HEK293 (cell line): ENCODE results near the gene GLI1.

Experiments
- CTCF ChIA-PET: fragments of 350-600 bp; formaldehyde crosslinking; extraction: SDS; loops from one replicate; lab custom pipeline; 2021; ENCODE audit warnings: antibody characterized with exemption; lab: Yijun Ruan, JAX
- POLR2A ChIA-PET: fragments of 300-600 bp; formaldehyde crosslinking; extraction: SDS; loops from one replicate; lab custom pipeline; 2020; ENCODE audit warnings: antibody characterized with exemption, inconsistent platforms; lab: Yijun Ruan, JAX
- H3K27ac ChIP-seq: fragments of 200-500 bp; sonication (Bioruptor generic); 2 replicates; pipeline ENCODE4 v1.5.1; 2014; ENCODE audit warnings: low read depth, low read length, control low read depth, inconsistent platforms; ENCODE audit errors: extremely low read depth
- H3K36me3 ChIP-seq, 2 experiments: fragments of 200-500 bp in 1 of 2; sonication (Bioruptor generic) in 1 of 2; 1 replicate in 1 of 2; 2 replicates in 1 of 2; pipeline ENCODE4 v1.5.1; 2014 to 2017; ENCODE audit warnings: inconsistent platforms in 2 of 2, low read length in 2 of 2; ENCODE audit not compliant: control insufficient read depth in 2 of 2, insufficient read depth in 1 of 2
- H3K4me1 ChIP-seq: fragments of 200-500 bp; sonication (Bioruptor generic); 2 replicates; pipeline ENCODE4 v1.5.1; 2014; ENCODE audit warnings: mild to moderate bottlenecking, low read length, inconsistent platforms; ENCODE audit not compliant: control insufficient read depth, insufficient read depth
- H3K4me3 ChIP-seq: 2 replicates; pipeline ENCODE4 v1.5.1; 2011; ENCODE audit warnings: low read depth, mild to moderate bottlenecking, control low read depth, low read length, moderate library complexity
- H3K9me3 ChIP-seq: fragments of 200-500 bp; sonication (Bioruptor generic); 2 replicates; pipeline ENCODE4 v1.5.1; 2014; ENCODE audit warnings: low read depth, low read length, inconsistent platforms; ENCODE audit not compliant: control insufficient read depth, insufficient read depth
- EGR2 ChIP-seq: fragments of 450-650 bp; formaldehyde crosslinking; IDR thresholded peaks from 2 replicates; pipeline ENCODE4 v1.5.1; 2016; ENCODE audit warnings: low read depth, missing biosample characterization, missing genetic modification characterization
- ELK4 ChIP-seq: IDR thresholded peaks from 2 replicates; pipeline ENCODE4 v1.6.1; 2011; ENCODE audit warnings: mild to moderate bottlenecking, low read depth, low read length, borderline replicate concordance
- FEZF1 ChIP-seq: fragments of 450-650 bp; formaldehyde crosslinking; IDR thresholded peaks from 2 replicates; pipeline ENCODE4 v1.5.1; 2016; ENCODE audit warnings: missing biosample characterization, missing genetic modification characterization
- HOXA7 ChIP-seq: sonication (generic); formaldehyde crosslinking; IDR thresholded peaks from 2 replicates; pipeline ENCODE4 v1.8.1; 2022; ENCODE audit warnings: missing genetic modification reagents, borderline replicate concordance
- HOXC10 ChIP-seq: sonication (generic); formaldehyde crosslinking; IDR thresholded peaks from 2 replicates; pipeline ENCODE4 v1.8.1; 2023; ENCODE audit warnings: mild to moderate bottlenecking, missing genetic modification reagents
- KLF7 ChIP-seq: fragments of 450-650 bp; formaldehyde crosslinking; IDR thresholded peaks from 2 replicates; pipeline ENCODE4 v1.5.1; 2016; ENCODE audit warnings: missing biosample characterization, missing genetic modification characterization, borderline replicate concordance
- OVOL3 ChIP-seq: fragments of 450-650 bp; formaldehyde crosslinking; IDR thresholded peaks from 2 replicates; pipeline ENCODE4 v1.5.1; 2016; ENCODE audit warnings: missing biosample characterization, missing genetic modification characterization
- RBAK ChIP-seq: fragments of 450-650 bp; formaldehyde crosslinking; IDR thresholded peaks from 2 replicates; pipeline ENCODE4 v1.5.1; 2016; ENCODE audit warnings: missing biosample characterization, missing genetic modification characterization
- TCF7L2 ChIP-seq: IDR thresholded peaks from 2 replicates; pipeline ENCODE4 v1.6.1; 2011; ENCODE audit warnings: low read depth, mild to moderate bottlenecking, inconsistent platforms, low read length, moderate library complexity, borderline replicate concordance
- ZFP37 ChIP-seq: fragments of 450-650 bp; formaldehyde crosslinking; IDR thresholded peaks from 2 replicates; pipeline ENCODE4 v1.5.1; 2016; ENCODE audit warnings: missing biosample characterization, missing genetic modification characterization
- ZNF121 ChIP-seq: fragments of 450-650 bp; formaldehyde crosslinking; IDR thresholded peaks from 2 replicates; pipeline ENCODE4 v1.5.1; 2016; ENCODE audit warnings: missing biosample characterization, missing genetic modification characterization
- ZNF155 ChIP-seq: fragments of 450-650 bp; formaldehyde crosslinking; IDR thresholded peaks from 2 replicates; pipeline ENCODE4 v1.5.1; 2016; ENCODE audit warnings: missing biosample characterization, missing genetic modification characterization
- ZNF157 ChIP-seq: fragments of 450-650 bp; formaldehyde crosslinking; IDR thresholded peaks from 2 replicates; pipeline ENCODE4 v1.5.1; 2016; ENCODE audit warnings: missing biosample characterization, missing genetic modification characterization
- ZNF169 ChIP-seq: fragments of 450-650 bp; formaldehyde crosslinking; IDR thresholded peaks from 2 replicates; pipeline ENCODE4 v1.5.1; 2016; ENCODE audit warnings: missing biosample characterization, missing genetic modification characterization
- ZNF19 ChIP-seq: fragments of 450-650 bp; formaldehyde crosslinking; IDR thresholded peaks from 2 replicates; pipeline ENCODE4; 2016; ENCODE audit warnings: missing biosample characterization, missing genetic modification characterization, low read depth
- ZNF324 ChIP-seq: fragments of 450-650 bp; formaldehyde crosslinking; IDR thresholded peaks from 2 replicates; pipeline ENCODE4 v1.5.1; 2016; ENCODE audit warnings: missing biosample characterization, missing genetic modification characterization
- ZNF366 ChIP-seq: fragments of 450-650 bp; formaldehyde crosslinking; conservative IDR thresholded peaks from 2 replicates; pipeline ENCODE4 v1.5.1; 2016; ENCODE audit warnings: missing biosample characterization, missing genetic modification characterization
- ZNF394 ChIP-seq: fragments of 450-650 bp; formaldehyde crosslinking; IDR thresholded peaks from 2 replicates; pipeline ENCODE4 v1.5.1; 2016; ENCODE audit warnings: missing biosample characterization, missing genetic modification characterization, mild to moderate bottlenecking, moderate library complexity, borderline replicate concordance
- ZNF510 ChIP-seq: fragments of 450-650 bp; formaldehyde crosslinking; IDR thresholded peaks from 2 replicates; pipeline ENCODE4 v1.5.1; 2018; ENCODE audit warnings: mild to moderate bottlenecking, missing genetic modification characterization, missing biosample characterization; ENCODE audit not compliant: insufficient replicate concordance
- ZNF645 ChIP-seq: fragments of 450-650 bp; formaldehyde crosslinking; IDR thresholded peaks from 2 replicates; pipeline ENCODE4; 2016; ENCODE audit warnings: missing biosample characterization, missing genetic modification characterization
- ZNF654 ChIP-seq: fragments of 450-650 bp; formaldehyde crosslinking; IDR thresholded peaks from 2 replicates; pipeline ENCODE4 v1.5.1; 2016; ENCODE audit warnings: low read depth, missing biosample characterization, missing genetic modification characterization
- ZNF658 ChIP-seq: fragments of 450-650 bp; formaldehyde crosslinking; IDR thresholded peaks from 2 replicates; pipeline ENCODE4; 2016; ENCODE audit warnings: missing biosample characterization, missing genetic modification characterization
- ZNF785 ChIP-seq: fragments of 450-650 bp; formaldehyde crosslinking; IDR thresholded peaks from 2 replicates; pipeline ENCODE4 v1.5.1; 2016; ENCODE audit warnings: missing biosample characterization, missing genetic modification characterization
- ZNF792 ChIP-seq: fragments of 450-650 bp; formaldehyde crosslinking; IDR thresholded peaks from 2 replicates; pipeline ENCODE4 v1.5.1; 2016; ENCODE audit warnings: missing biosample characterization, missing genetic modification characterization
- TF ChIP-seq, protein P1 (sequence below): fragments of 450-650 bp; formaldehyde crosslinking; IDR thresholded peaks from 2 replicates; pipeline ENCODE4 v1.5.1; 2016; ENCODE audit warnings: missing biosample characterization, missing genetic modification characterization, low read depth

Gene GLI1

GRCh38 chr12:57431654-57432188, 27.9 kb upstream of the GLI1 start (continued):
- TF ChIP-seq OVOL3 (tag by site-specific recombination), result no peak

DNA sequence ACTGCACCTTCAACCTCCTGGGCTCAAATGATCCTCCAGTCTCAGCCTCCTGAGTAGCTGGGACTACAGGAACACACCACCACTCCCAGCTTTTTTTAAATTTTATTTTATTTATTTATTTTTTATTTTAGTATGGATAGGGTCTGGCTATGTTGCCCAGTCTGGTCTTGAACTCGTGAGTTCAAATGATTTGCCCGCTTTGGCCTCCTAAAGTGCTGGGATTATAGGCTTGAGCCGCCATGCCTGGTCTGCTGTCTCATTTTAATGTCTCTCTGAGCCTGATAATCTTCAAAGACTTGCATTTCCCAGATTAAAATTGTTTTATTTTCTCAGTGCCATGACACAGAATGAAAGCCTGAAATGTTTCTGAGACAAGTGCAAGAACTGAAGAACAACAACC, 26.2 kb upstream of the GLI1 start:
- ChIA-PET CTCF (interaction anchor here (0.6 to 6.8 kb wide), 5 partner anchors 13 to 827 kb away, joined by 3 to 45 read pairs (median 3); partner anchors contain the start of gene INHBE), POLR2A (no interaction called here)
- Histone ChIP-seq H3K4me3 (no peak overlapping the region), H3K4me1 (no peaks in the 10 kb centered on the region; the same call in 1 of the 2 replicates), H3K9me3 (no peaks in the 10 kb centered on the region), H3K36me3 (no peaks in the 10 kb centered on the region; a peak in 1 of 3 replicates), H3K27ac (no peak overlapping the region)
- TF ChIP-seq ZNF658 (no peak), ZNF121 (peak; percentile 76; the same call in 1 of the 2 replicates), RBAK (tag by site-specific recombination) (no peak), ELK4 (no peak), ZNF654 (tag by site-specific recombination) (no peak), KLF7 (tag by site-specific recombination) (no peak), EGR2 (tag by site-specific recombination) (no peak)

- POLR2A ChIA-PET, result interaction anchor here (0.6 kb wide), 1 partner anchor 127 kb away, joined by 3 read pairs; no protein-coding TSS in a partner anchor
- TF ChIP-seq, protein P1, sequence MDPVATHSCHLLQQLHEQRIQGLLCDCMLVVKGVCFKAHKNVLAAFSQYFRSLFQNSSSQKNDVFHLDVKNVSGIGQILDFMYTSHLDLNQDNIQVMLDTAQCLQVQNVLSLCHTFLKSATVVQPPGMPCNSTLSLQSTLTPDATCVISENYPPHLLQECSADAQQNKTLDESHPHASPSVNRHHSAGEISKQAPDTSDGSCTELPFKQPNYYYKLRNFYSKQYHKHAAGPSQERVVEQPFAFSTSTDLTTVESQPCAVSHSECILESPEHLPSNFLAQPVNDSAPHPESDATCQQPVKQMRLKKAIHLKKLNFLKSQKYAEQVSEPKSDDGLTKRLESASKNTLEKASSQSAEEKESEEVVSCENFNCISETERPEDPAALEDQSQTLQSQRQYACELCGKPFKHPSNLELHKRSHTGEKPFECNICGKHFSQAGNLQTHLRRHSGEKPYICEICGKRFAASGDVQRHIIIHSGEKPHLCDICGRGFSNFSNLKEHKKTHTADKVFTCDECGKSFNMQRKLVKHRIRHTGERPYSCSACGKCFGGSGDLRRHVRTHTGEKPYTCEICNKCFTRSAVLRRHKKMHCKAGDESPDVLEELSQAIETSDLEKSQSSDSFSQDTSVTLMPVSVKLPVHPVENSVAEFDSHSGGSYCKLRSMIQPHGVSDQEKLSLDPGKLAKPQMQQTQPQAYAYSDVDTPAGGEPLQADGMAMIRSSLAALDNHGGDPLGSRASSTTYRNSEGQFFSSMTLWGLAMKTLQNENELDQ (tag by site-specific recombination), result no peak
- TF ChIP-seq ZNF394 (no peak), ZNF366 (no peak)
- Histone ChIP-seq H3K4me1 (no peaks in the 10 kb centered on the region; the same call in 1 of the 2 replicates), H3K4me3 (no peak within 1 kb of the TSS), H3K27ac (no peak within 1 kb of the TSS), H3K36me3 (no peaks in the 10 kb centered on the region), H3K9me3 (no peaks in the 10 kb centered on the region)
- CTCF ChIA-PET, result interaction anchor here (0.7 to 6.8 kb wide), 4 partner anchors 19 to 218 kb away, joined by 3 to 45 read pairs (median 4); partner anchors contain the start of genes GLI1, INHBE and NXPH4
Observed at GRCh38 chr12:57434517-57435223, 24.9 kb upstream of the GLI1 start, which contains the start of gene INHBC. Gene INHBC, plus strand, starts transcription at chr12:57434784. Its CDS starts 103 bp downstream, at chr12:57434887.

DNA sequence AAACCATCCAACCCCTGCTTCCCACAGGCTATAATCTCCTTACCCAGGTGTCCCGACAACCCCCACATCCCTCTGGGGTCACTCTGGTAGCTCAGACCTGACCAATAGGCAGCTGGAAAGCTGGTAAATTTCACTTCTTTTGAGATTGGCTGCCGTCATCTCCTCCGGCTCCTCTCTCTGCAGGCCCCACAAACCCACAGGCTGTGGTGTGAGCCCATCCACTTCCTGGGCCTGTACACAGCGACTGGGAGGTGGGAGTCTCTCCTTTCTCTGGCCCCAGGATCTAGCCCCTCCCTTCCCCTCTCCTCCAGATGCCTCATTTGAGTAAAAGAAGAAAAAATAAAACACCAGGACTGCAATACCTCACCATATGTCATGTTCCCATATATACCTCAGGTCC, 24.3 kb upstream of the GLI1 start:
- Histone ChIP-seq H3K27ac (no peak overlapping the region), H3K4me3 (no peak overlapping the region), H3K4me1 (no peaks in the 10 kb centered on the region), H3K9me3 (no peaks in the 10 kb centered on the region), H3K36me3 (no peaks in the 10 kb centered on the region)
- TF ChIP-seq ZNF324 (tag by site-specific recombination) (no peak), ZFP37 (tag by site-specific recombination) (no peak), ZNF121 (no peak), ZNF645 (tag by site-specific recombination) (no peak), ZNF785 (tag by site-specific recombination) (no peak), ZNF155 (tag by site-specific recombination) (no peak), HOXC10 (CRISPR knock-in tag) (no peak), ZNF510 (tag by site-specific recombination) (no peak), ZNF169 (tag by site-specific recombination) (no peak), ZNF157 (tag by site-specific recombination) (no peak), HOXA7 (no peak), ZNF19 (tag by site-specific recombination) (no peak), ZNF792 (tag by site-specific recombination) (no peak), FEZF1 (tag by site-specific recombination) (no peak), TCF7L2 (no peak)
- ChIA-PET POLR2A (no interaction called here), CTCF (interaction anchor here (0.8 to 6.8 kb wide), 2 partner anchors 18 to 219 kb away, joined by 3 to 45 read pairs; partner anchors contain the start of genes INHBE and NXPH4)
